Adipocyte (in vitro differentiated cells): ENCODE measurements around the gene CNIH2.

Experiments
- DNase-seq: peaks from one replicate; pipeline ENCODE4 v3.0.0-alpha.2; 2015; ENCODE audit warnings: low read depth
- H3K27me3 ChIP-seq: replicated peaks from 2 replicates; pipeline ENCODE4 v1.7.0; 2013; ENCODE audit warnings: mild to moderate bottlenecking, low read length, moderate library complexity; ENCODE audit not compliant: control insufficient read depth, insufficient read depth
- H3K36me3 ChIP-seq: 2 replicates; pipeline ENCODE4 v1.7.0; 2013; ENCODE audit warnings: low read length, mild to moderate bottlenecking, moderate library complexity; ENCODE audit not compliant: control insufficient read depth, insufficient read depth, severe bottlenecking
- H3K4me1 ChIP-seq: 2 replicates; pipeline ENCODE4 v1.7.0; 2013; ENCODE audit warnings: mild to moderate bottlenecking, low read length, moderate library complexity; ENCODE audit not compliant: control insufficient read depth, insufficient read depth
- H3K4me3 ChIP-seq: 2 replicates; pipeline ENCODE4 v1.7.0; 2013; ENCODE audit warnings: mild to moderate bottlenecking, low read length, moderate library complexity
- H3K9ac ChIP-seq: 2 replicates; pipeline ENCODE4 v1.7.0; 2013; ENCODE audit warnings: mild to moderate bottlenecking, low read length, moderate library complexity
- H3K9me3 ChIP-seq: 2 replicates; pipeline ENCODE4 v1.7.0; 2013; ENCODE audit warnings: mild to moderate bottlenecking, low read length, moderate library complexity; ENCODE audit not compliant: control insufficient read depth

Gene CNIH2

GRCh38 chr11:66277471-66278362, at the start of gene CNIH2:
CNIH2 (plus strand) TSS chr11:66278175; CDS start chr11:66278457, 282 bp downstream.
- Histone ChIP-seq H3K4me1 (peaks cover 4% of the 10 kb centered on the region), H3K36me3 (peaks cover 36% of the 10 kb centered on the region), H3K27me3 (no peaks in the 10 kb centered on the region), H3K4me3 (peak within 1 kb of the TSS; percentile 47), H3K9ac (no peak within 1 kb of the TSS), H3K9me3 (no peaks in the 10 kb centered on the region)
- peak; percentile 68 for DNase-seq

- no peaks in the 10 kb centered on the region for H3K27me3 ChIP-seq
- peaks cover 56% of the 10 kb centered on the region for H3K36me3 ChIP-seq
- no peak overlapping the region for H3K4me3 ChIP-seq
- H3K9ac ChIP-seq = no peak overlapping the region
- no peak for DNase-seq
- no peaks in the 10 kb centered on the region for H3K9me3 ChIP-seq
- no peaks in the 10 kb centered on the region for H3K4me1 ChIP-seq
Observed at GRCh38 chr11:66228521-66228920, 49.5 kb upstream of the CNIH2 start.

- Histone ChIP-seq H3K27me3 (no peaks in the 10 kb centered on the region), H3K36me3 (peaks cover 63% of the 10 kb centered on the region), H3K4me1 (no peaks in the 10 kb centered on the region), H3K4me3 (no peak overlapping the region), H3K9ac (no peak overlapping the region), H3K9me3 (no peaks in the 10 kb centered on the region)
- DNase-seq = no peak
Observed at GRCh38 chr11:66230156-66230555, 47.8 kb upstream of the CNIH2 start.

GRCh38 chr11:66230978-66231377, 47.0 kb upstream of the CNIH2 start:
- DNase-seq = no peak
- Histone ChIP-seq H3K9ac (no peak overlapping the region), H3K4me1 (no peaks in the 10 kb centered on the region), H3K9me3 (no peaks in the 10 kb centered on the region), H3K36me3 (peaks cover 69% of the 10 kb centered on the region), H3K27me3 (no peaks in the 10 kb centered on the region), H3K4me3 (no peak overlapping the region)

GRCh38 chr11:66231561-66231960, 46.4 kb upstream of the CNIH2 start:
- Histone ChIP-seq H3K4me3 (no peak overlapping the region), H3K4me1 (no peaks in the 10 kb centered on the region), H3K36me3 (peaks cover 74% of the 10 kb centered on the region)

GRCh38 chr11:66232769-66233168, 45.2 kb upstream of the CNIH2 start:
- H3K9ac ChIP-seq = no peak overlapping the region
- peaks cover 70% of the 10 kb centered on the region for H3K36me3 ChIP-seq
- DNase-seq = no peak
- no peak overlapping the region for H3K4me3 ChIP-seq
- no peaks in the 10 kb centered on the region for H3K4me1 ChIP-seq
- no peaks in the 10 kb centered on the region for H3K27me3 ChIP-seq
- no peaks in the 10 kb centered on the region for H3K9me3 ChIP-seq

More at GRCh38 chr11:66231561-66231960, 46.4 kb upstream of the CNIH2 start:
- Histone ChIP-seq H3K27me3 (no peaks in the 10 kb centered on the region), H3K9ac (no peak overlapping the region), H3K9me3 (no peaks in the 10 kb centered on the region)
- no peak for DNase-seq

- Histone ChIP-seq H3K4me1 (no peaks in the 10 kb centered on the region), H3K4me3 (no peak overlapping the region), H3K27me3 (no peaks in the 10 kb centered on the region), H3K9ac (no peak overlapping the region), H3K9me3 (no peaks in the 10 kb centered on the region), H3K36me3 (peaks cover 68% of the 10 kb centered on the region)
- no peak for DNase-seq
Observed at GRCh38 chr11:66233301-66233700, 44.7 kb upstream of the CNIH2 start.

GRCh38 chr11:66235141-66235540, 42.8 kb upstream of the CNIH2 start:
- Histone ChIP-seq H3K27me3 (no peaks in the 10 kb centered on the region), H3K36me3 (peaks cover 79% of the 10 kb centered on the region), H3K4me1 (no peaks in the 10 kb centered on the region), H3K9me3 (no peaks in the 10 kb centered on the region), H3K9ac (no peak overlapping the region), H3K4me3 (no peak overlapping the region)
- no peak for DNase-seq

- Histone ChIP-seq H3K27me3 (no peaks in the 10 kb centered on the region), H3K4me3 (no peak overlapping the region), H3K4me1 (no peaks in the 10 kb centered on the region), H3K36me3 (peaks cover 67% of the 10 kb centered on the region), H3K9ac (no peak overlapping the region), H3K9me3 (no peaks in the 10 kb centered on the region)
- DNase-seq = no peak
Observed at GRCh38 chr11:66237867-66238266, 40.1 kb upstream of the CNIH2 start.

GRCh38 chr11:66238786-66239413, 39.1 kb upstream of the CNIH2 start:
- H3K36me3 ChIP-seq = peaks cover 57% of the 10 kb centered on the region
- H3K4me3 ChIP-seq = no peak overlapping the region
- no peak for DNase-seq
- H3K4me1 ChIP-seq = no peaks in the 10 kb centered on the region
- H3K9me3 ChIP-seq = no peaks in the 10 kb centered on the region
- no peaks in the 10 kb centered on the region for H3K27me3 ChIP-seq
- no peak overlapping the region for H3K9ac ChIP-seq

- Histone ChIP-seq H3K9me3 (no peaks in the 10 kb centered on the region), H3K9ac (no peak overlapping the region), H3K4me1 (no peaks in the 10 kb centered on the region), H3K4me3 (no peak overlapping the region), H3K27me3 (no peaks in the 10 kb centered on the region), H3K36me3 (peaks cover 51% of the 10 kb centered on the region)
- no peak for DNase-seq
Observed at GRCh38 chr11:66239511-66239910, 38.5 kb upstream of the CNIH2 start.
